ENCODE data around the gene ABCF1. TPM values are rescaled to one million over a fixed set of nuclear protein-coding genes. Genes with fewer than 3 reads are reported as not detected.

Gene ABCF1
- total and polyA plus RNA-seq, 9 of the 15 experiments (the other 6 are each of a cell fraction or from before 2014, with no cell fraction given), result 41.6 to 193 (median 102) TPM

GRCh38 chr6:30615958-30616810 is 44.9 kb downstream of the ABCF1 start (continued):
- TF ChIP-seq, protein P1, sequence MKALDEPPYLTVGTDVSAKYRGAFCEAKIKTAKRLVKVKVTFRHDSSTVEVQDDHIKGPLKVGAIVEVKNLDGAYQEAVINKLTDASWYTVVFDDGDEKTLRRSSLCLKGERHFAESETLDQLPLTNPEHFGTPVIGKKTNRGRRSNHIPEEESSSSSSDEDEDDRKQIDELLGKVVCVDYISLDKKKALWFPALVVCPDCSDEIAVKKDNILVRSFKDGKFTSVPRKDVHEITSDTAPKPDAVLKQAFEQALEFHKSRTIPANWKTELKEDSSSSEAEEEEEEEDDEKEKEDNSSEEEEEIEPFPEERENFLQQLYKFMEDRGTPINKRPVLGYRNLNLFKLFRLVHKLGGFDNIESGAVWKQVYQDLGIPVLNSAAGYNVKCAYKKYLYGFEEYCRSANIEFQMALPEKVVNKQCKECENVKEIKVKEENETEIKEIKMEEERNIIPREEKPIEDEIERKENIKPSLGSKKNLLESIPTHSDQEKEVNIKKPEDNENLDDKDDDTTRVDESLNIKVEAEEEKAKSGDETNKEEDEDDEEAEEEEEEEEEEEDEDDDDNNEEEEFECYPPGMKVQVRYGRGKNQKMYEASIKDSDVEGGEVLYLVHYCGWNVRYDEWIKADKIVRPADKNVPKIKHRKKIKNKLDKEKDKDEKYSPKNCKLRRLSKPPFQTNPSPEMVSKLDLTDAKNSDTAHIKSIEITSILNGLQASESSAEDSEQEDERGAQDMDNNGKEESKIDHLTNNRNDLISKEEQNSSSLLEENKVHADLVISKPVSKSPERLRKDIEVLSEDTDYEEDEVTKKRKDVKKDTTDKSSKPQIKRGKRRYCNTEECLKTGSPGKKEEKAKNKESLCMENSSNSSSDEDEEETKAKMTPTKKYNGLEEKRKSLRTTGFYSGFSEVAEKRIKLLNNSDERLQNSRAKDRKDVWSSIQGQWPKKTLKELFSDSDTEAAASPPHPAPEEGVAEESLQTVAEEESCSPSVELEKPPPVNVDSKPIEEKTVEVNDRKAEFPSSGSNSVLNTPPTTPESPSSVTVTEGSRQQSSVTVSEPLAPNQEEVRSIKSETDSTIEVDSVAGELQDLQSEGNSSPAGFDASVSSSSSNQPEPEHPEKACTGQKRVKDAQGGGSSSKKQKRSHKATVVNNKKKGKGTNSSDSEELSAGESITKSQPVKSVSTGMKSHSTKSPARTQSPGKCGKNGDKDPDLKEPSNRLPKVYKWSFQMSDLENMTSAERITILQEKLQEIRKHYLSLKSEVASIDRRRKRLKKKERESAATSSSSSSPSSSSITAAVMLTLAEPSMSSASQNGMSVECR (CRISPR knock-in tag; IDR thresholded peaks at IDR 0.05), result no peak
- TF ChIP-seq, protein P2, sequence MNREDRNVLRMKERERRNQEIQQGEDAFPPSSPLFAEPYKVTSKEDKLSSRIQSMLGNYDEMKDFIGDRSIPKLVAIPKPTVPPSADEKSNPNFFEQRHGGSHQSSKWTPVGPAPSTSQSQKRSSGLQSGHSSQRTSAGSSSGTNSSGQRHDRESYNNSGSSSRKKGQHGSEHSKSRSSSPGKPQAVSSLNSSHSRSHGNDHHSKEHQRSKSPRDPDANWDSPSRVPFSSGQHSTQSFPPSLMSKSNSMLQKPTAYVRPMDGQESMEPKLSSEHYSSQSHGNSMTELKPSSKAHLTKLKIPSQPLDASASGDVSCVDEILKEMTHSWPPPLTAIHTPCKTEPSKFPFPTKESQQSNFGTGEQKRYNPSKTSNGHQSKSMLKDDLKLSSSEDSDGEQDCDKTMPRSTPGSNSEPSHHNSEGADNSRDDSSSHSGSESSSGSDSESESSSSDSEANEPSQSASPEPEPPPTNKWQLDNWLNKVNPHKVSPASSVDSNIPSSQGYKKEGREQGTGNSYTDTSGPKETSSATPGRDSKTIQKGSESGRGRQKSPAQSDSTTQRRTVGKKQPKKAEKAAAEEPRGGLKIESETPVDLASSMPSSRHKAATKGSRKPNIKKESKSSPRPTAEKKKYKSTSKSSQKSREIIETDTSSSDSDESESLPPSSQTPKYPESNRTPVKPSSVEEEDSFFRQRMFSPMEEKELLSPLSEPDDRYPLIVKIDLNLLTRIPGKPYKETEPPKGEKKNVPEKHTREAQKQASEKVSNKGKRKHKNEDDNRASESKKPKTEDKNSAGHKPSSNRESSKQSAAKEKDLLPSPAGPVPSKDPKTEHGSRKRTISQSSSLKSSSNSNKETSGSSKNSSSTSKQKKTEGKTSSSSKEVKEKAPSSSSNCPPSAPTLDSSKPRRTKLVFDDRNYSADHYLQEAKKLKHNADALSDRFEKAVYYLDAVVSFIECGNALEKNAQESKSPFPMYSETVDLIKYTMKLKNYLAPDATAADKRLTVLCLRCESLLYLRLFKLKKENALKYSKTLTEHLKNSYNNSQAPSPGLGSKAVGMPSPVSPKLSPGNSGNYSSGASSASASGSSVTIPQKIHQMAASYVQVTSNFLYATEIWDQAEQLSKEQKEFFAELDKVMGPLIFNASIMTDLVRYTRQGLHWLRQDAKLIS (CRISPR knock-in tag; IDR thresholded peaks at IDR 0.05), result peak; percentile 97; the same call in 1 of the 2 replicates
- TF ChIP-seq ZNF668 (CRISPR knock-in tag; IDR thresholded peaks at IDR 0.05) (no peak), MAFF (IDR thresholded peaks at IDR 0.05; ENCODE audit: low read length) (peak; percentile 97), PCBP2 (IDR thresholded peaks at IDR 0.05; ENCODE audit: low read depth, low read length, poor library complexity, severe bottlenecking) (peak; percentile 55), SIRT6 (IDR thresholded peaks at IDR 0.05; ENCODE audit: low read depth, low read length) (peak; percentile 39), CAMTA2 (CRISPR knock-in tag; conservative IDR thresholded peaks at IDR 0.05) (0 out of 2 replicates have a peak, but pooled peaks have one; percentile 15), KDM1A (IDR thresholded peaks at IDR 0.05) (0 out of 4 replicates have a peak, but pooled peaks of 1 of the 2 experiments have one; percentile 4), DEAF1 (CRISPR knock-in tag; IDR thresholded peaks at IDR 0.05) (no peak), CC2D1A (IDR thresholded peaks at IDR 0.05) (no peak), SUPT5H (IDR thresholded peaks at IDR 0.05) (peak; percentile 48), TEAD1 (CRISPR knock-in tag; IDR thresholded peaks at IDR 0.05) (no peak; a peak in 2 of 4 replicates), ZC3H8 (IDR thresholded peaks at IDR 0.05) (no peak)
- TF ChIP-seq, protein P3, sequence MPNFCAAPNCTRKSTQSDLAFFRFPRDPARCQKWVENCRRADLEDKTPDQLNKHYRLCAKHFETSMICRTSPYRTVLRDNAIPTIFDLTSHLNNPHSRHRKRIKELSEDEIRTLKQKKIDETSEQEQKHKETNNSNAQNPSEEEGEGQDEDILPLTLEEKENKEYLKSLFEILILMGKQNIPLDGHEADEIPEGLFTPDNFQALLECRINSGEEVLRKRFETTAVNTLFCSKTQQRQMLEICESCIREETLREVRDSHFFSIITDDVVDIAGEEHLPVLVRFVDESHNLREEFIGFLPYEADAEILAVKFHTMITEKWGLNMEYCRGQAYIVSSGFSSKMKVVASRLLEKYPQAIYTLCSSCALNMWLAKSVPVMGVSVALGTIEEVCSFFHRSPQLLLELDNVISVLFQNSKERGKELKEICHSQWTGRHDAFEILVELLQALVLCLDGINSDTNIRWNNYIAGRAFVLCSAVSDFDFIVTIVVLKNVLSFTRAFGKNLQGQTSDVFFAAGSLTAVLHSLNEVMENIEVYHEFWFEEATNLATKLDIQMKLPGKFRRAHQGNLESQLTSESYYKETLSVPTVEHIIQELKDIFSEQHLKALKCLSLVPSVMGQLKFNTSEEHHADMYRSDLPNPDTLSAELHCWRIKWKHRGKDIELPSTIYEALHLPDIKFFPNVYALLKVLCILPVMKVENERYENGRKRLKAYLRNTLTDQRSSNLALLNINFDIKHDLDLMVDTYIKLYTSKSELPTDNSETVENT (CRISPR knock-in tag; IDR thresholded peaks at IDR 0.05), result peak; percentile 28; the same call in 1 of the 2 replicates

All from K562 (cell line).